HEK293T (cell line): ENCODE results near the gene PRR3.
"Not testable (repeated sequence)": the region's sequence is repeated elsewhere in the genome, so short reads cannot be mapped to it uniquely, and the experiment has no call there.

Experiments
- ARNT ChIP-seq: fragments of 450-650 bp; IDR thresholded peaks from 2 replicates; pipeline ENCODE4 v1.6.1; 2017; ENCODE audit warnings: mild to moderate bottlenecking
- CTBP1 ChIP-seq: fragments of 450-650 bp; IDR thresholded peaks from 2 replicates; pipeline ENCODE4 v1.6.1; 2016; ENCODE audit warnings: borderline replicate concordance
- FOXA1 ChIP-seq: fragments of 450-650 bp; IDR thresholded peaks from 2 replicates; pipeline ENCODE4 v1.6.1; 2016; ENCODE audit warnings: mild to moderate bottlenecking
- FOXK2 ChIP-seq: fragments of 450-650 bp; IDR thresholded peaks from 2 replicates; pipeline ENCODE4 v1.6.1; 2016; ENCODE audit warnings: mild to moderate bottlenecking
- FOXM1 ChIP-seq: fragments of 450-650 bp; IDR thresholded peaks from 2 replicates; pipeline ENCODE4 v1.6.1; 2017; ENCODE audit warnings: mild to moderate bottlenecking, borderline replicate concordance
- LEF1 ChIP-seq: fragments of 450-650 bp; IDR thresholded peaks from 2 replicates; pipeline ENCODE4 v1.6.1; 2017; ENCODE audit warnings: mild to moderate bottlenecking, borderline replicate concordance
- SP1 ChIP-seq: fragments of 450-650 bp; IDR thresholded peaks from 2 replicates; pipeline ENCODE4 v1.6.1; 2017
- SUZ12 ChIP-seq: fragments of 450-650 bp; IDR thresholded peaks from 2 replicates; pipeline ENCODE4 v1.6.1; 2016; ENCODE audit warnings: mild to moderate bottlenecking
- ZNF384 ChIP-seq: fragments of 450-650 bp; IDR thresholded peaks from 2 replicates; pipeline ENCODE4 v1.6.1; 2016

- not testable (repeated sequence) for TF ChIP-seq ARNT, ZNF384, FOXM1, SP1, FOXK2, CTBP1, LEF1, SUZ12, FOXA1
These were observed 35.1 kb upstream of the PRR3 start for GRCh38 chr6:30521952-30522351.
